K562 (cell line): ENCODE data around the gene DCUN1D1. TPM values are rescaled to one million over a fixed set of nuclear protein-coding genes. Genes with fewer than 3 reads are reported as not detected.
A peak's percentile ranks its signal among the peaks of the same experiment; 100 is the strongest.

Source experiments
- ETV1 ChIP-seq: fragments of 450-650 bp; conservative IDR thresholded peaks from 2 replicates; pipeline ENCODE4 v1.6.1; 2016; ENCODE audit warnings: missing genetic modification characterization, control low read depth, low read depth, missing compliant biosample characterization
- NR2C2 ChIP-seq, 2 experiments: fragments of 200-800 bp in 1 of 2; sonication (Bioruptor generic) in 1 of 2; sonication (generic) in 1 of 2; formaldehyde crosslinking in 1 of 2; IDR thresholded peaks; 2 replicates each; pipeline versions ENCODE4 v1.6.1 to v1.8.0; 2016 to 2022; ENCODE audit warnings: mild to moderate bottlenecking in 1 of 2, missing compliant biosample characterization in 1 of 2, missing genetic modification characterization in 1 of 2, missing genetic modification reagents in 1 of 2
- NR3C1 ChIP-seq: sonication (generic); formaldehyde crosslinking; IDR thresholded peaks from 2 replicates; pipeline ENCODE4 v1.8.1; 2022; ENCODE audit warnings: missing genetic modification reagents
- PHF20 ChIP-seq: fragments of 450-650 bp; IDR thresholded peaks from 2 replicates; pipeline ENCODE4 v1.6.1; 2018; ENCODE audit not compliant: partially characterized antibody
- POLR2AphosphoS2 ChIP-seq: IDR thresholded peaks from 2 replicates; pipeline ENCODE4 v1.6.1; 2012; ENCODE audit warnings: low read length, improper control_type of control experiment
- POLR2G ChIP-seq: fragments of 200-400 bp; formaldehyde crosslinking; IDR thresholded peaks from 2 replicates; pipeline ENCODE4 v1.6.1; 2017; ENCODE audit warnings: low read depth, mild to moderate bottlenecking, antibody characterized with exemption, low read length, moderate library complexity
- PRPF4 ChIP-seq: fragments of 200-400 bp; formaldehyde crosslinking; IDR thresholded peaks from one replicate; pipeline ENCODE4 v1.6.1; 2017; ENCODE audit warnings: low read length, low read depth, mild to moderate bottlenecking; ENCODE audit not compliant: insufficient read depth, poor library complexity, severe bottlenecking
- SP1 ChIP-seq: sonication (generic); formaldehyde crosslinking; IDR thresholded peaks from 2 replicates; pipeline ENCODE4 v1.8.1; 2022; ENCODE audit warnings: mild to moderate bottlenecking, missing genetic modification reagents
- ZNF316 ChIP-seq: fragments of 450-650 bp; IDR thresholded peaks from 2 replicates; pipeline ENCODE4 v1.6.1; 2016
- polyA plus RNA-seq, 8 experiments: library from polyadenylated mRNA; depleted of rRNA in 4 of 8; stranded (reverse) in 5 of 8; unstranded in 3 of 8; fragments of >200 nt; fragmentation: Nextera tagmentation in 2 of 8; fragmentation: Illumina TruSeq in 1 of 8; extraction: Ambion mirVana in 2 of 8; extraction: Trizol in 1 of 8; gene quantifications; 2 replicates each; pipeline versions ENCODE4 v1.2.1 to v1.2.3, GENCODE V29; 2011 to 2014; ENCODE audit warnings: inconsistent platforms in 1 of 8, missing spikeins in 1 of 8
- total RNA-seq, 7 experiments: library from RNA; depleted of rRNA in 6 of 7; stranded (reverse); fragments of >200 nt in 6 of 7; fragmentation: Illumina TruSeq in 2 of 7; extraction: Trizol in 2 of 7; gene quantifications; 2 replicates each; pipeline versions ENCODE4 v1.2.1 to v1.2.3, GENCODE V29; 2011 to 2021; ENCODE audit warnings: low replicate concordance in 1 of 7
- TF ChIP-seq, protein P1 (sequence below): fragments of 450-650 bp; formaldehyde crosslinking; IDR thresholded peaks from 2 replicates; pipeline ENCODE4 v1.4.0; 2022; ENCODE audit warnings: missing genetic modification characterization
- TF ChIP-seq, protein P2 (sequence below): fragments of 450-650 bp; IDR thresholded peaks from 2 replicates; pipeline ENCODE4 v1.6.1; 2016; ENCODE audit warnings: mild to moderate bottlenecking
- TF ChIP-seq, protein P3 (sequence below): IDR thresholded peaks from 2 replicates; pipeline ENCODE4 v1.6.1; 2011; ENCODE audit warnings: borderline replicate concordance, low read depth, mild to moderate bottlenecking, moderate library complexity, low read length; ENCODE audit not compliant: insufficient read depth, poor library complexity, severe bottlenecking
- TF ChIP-seq, protein P4 (sequence below): fragments of 450-650 bp; formaldehyde crosslinking; conservative IDR thresholded peaks from 2 replicates; pipeline ENCODE4 v1.4.0; 2022; ENCODE audit warnings: mild to moderate bottlenecking, missing genetic modification characterization
- TF ChIP-seq, protein P5 (sequence below), 2 experiments: IDR thresholded peaks in 1 of 2; conservative IDR thresholded peaks in 1 of 2; 2 replicates each; pipeline ENCODE4 v1.6.1; 2016; ENCODE audit warnings: low read depth in 2 of 2, mild to moderate bottlenecking in 1 of 2, missing compliant biosample characterization in 1 of 2, missing genetic modification characterization in 1 of 2, moderate library complexity in 1 of 2
- TF ChIP-seq, protein P6 (sequence below): fragments of 450-650 bp; conservative IDR thresholded peaks from 2 replicates; pipeline ENCODE4 v1.6.1; 2016; ENCODE audit warnings: missing genetic modification characterization, low read depth, mild to moderate bottlenecking, missing compliant biosample characterization, moderate library complexity

The DCUN1D1 gene
- total and polyA plus RNA-seq, 9 of the 15 experiments (the other 6 are each of a cell fraction or from before 2014, with no cell fraction given) = 11.4 to 46.8 (median 28.2) TPM

DNA sequence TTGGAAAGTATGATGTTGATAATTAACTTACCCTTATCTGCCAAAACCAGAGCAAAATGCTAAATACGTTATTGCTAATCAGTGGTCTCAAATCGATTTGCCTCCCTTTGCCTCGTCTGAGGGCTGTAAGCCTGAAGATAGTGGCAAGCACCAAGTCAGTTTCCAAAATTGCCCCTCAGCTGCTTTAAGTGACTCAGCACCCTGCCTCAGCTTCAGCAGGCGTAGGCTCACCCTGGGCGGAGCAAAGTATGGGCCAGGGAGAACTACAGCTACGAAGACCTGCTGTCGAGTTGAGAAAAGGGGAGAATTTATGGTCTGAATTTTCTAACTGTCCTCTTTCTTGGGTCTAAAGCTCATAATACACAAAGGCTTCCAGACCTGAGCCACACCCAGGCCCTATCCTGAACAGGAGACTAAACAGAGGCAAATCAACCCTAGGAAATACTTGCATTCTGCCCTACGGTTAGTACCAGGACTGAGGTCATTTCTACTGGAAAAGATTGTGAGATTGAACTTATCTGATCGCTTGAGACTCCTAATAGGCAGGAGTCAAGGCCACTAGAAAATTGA is 59.7 kb downstream of the DCUN1D1 start (continued):
- TF ChIP-seq, protein P1, sequence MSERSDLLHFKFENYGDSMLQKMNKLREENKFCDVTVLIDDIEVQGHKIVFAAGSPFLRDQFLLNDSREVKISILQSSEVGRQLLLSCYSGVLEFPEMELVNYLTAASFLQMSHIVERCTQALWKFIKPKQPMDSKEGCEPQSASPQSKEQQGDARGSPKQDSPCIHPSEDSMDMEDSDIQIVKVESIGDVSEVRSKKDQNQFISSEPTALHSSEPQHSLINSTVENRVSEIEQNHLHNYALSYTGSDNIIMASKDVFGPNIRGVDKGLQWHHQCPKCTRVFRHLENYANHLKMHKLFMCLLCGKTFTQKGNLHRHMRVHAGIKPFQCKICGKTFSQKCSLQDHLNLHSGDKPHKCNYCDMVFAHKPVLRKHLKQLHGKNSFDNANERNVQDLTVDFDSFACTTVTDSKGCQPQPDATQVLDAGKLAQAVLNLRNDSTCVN (CRISPR knock-in tag) = no peak
- no peak for TF ChIP-seq NR3C1
- no peak for TF ChIP-seq PHF20
- TF ChIP-seq, protein P2, sequence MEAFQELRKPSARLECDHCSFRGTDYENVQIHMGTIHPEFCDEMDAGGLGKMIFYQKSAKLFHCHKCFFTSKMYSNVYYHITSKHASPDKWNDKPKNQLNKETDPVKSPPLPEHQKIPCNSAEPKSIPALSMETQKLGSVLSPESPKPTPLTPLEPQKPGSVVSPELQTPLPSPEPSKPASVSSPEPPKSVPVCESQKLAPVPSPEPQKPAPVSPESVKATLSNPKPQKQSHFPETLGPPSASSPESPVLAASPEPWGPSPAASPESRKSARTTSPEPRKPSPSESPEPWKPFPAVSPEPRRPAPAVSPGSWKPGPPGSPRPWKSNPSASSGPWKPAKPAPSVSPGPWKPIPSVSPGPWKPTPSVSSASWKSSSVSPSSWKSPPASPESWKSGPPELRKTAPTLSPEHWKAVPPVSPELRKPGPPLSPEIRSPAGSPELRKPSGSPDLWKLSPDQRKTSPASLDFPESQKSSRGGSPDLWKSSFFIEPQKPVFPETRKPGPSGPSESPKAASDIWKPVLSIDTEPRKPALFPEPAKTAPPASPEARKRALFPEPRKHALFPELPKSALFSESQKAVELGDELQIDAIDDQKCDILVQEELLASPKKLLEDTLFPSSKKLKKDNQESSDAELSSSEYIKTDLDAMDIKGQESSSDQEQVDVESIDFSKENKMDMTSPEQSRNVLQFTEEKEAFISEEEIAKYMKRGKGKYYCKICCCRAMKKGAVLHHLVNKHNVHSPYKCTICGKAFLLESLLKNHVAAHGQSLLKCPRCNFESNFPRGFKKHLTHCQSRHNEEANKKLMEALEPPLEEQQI = peak; percentile 69; the same call in 1 of the 2 replicates
- TF ChIP-seq, protein P3, sequence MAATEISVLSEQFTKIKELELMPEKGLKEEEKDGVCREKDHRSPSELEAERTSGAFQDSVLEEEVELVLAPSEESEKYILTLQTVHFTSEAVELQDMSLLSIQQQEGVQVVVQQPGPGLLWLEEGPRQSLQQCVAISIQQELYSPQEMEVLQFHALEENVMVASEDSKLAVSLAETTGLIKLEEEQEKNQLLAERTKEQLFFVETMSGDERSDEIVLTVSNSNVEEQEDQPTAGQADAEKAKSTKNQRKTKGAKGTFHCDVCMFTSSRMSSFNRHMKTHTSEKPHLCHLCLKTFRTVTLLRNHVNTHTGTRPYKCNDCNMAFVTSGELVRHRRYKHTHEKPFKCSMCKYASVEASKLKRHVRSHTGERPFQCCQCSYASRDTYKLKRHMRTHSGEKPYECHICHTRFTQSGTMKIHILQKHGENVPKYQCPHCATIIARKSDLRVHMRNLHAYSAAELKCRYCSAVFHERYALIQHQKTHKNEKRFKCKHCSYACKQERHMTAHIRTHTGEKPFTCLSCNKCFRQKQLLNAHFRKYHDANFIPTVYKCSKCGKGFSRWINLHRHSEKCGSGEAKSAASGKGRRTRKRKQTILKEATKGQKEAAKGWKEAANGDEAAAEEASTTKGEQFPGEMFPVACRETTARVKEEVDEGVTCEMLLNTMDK = no peak
- no peak for TF ChIP-seq NR2C2 (CRISPR knock-in tag; IDR thresholded peaks at IDR 0.05)
- peak; percentile 77 for TF ChIP-seq NR2C2 (tag; IDR thresholded peaks at IDR 0.05)
- TF ChIP-seq POLR2G = no peak
- TF ChIP-seq ETV1 (tag) = no peak
- TF ChIP-seq, protein P4, sequence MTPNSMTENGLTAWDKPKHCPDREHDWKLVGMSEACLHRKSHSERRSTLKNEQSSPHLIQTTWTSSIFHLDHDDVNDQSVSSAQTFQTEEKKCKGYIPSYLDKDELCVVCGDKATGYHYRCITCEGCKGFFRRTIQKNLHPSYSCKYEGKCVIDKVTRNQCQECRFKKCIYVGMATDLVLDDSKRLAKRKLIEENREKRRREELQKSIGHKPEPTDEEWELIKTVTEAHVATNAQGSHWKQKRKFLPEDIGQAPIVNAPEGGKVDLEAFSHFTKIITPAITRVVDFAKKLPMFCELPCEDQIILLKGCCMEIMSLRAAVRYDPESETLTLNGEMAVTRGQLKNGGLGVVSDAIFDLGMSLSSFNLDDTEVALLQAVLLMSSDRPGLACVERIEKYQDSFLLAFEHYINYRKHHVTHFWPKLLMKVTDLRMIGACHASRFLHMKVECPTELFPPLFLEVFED (CRISPR knock-in tag) = no peak
- peak; percentile 65 for TF ChIP-seq SP1 (CRISPR knock-in tag)
- TF ChIP-seq, protein P5, sequence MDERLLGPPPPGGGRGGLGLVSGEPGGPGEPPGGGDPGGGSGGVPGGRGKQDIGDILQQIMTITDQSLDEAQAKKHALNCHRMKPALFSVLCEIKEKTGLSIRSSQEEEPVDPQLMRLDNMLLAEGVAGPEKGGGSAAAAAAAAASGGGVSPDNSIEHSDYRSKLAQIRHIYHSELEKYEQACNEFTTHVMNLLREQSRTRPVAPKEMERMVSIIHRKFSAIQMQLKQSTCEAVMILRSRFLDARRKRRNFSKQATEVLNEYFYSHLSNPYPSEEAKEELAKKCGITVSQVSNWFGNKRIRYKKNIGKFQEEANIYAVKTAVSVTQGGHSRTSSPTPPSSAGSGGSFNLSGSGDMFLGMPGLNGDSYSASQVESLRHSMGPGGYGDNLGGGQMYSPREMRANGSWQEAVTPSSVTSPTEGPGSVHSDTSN (CRISPR knock-in tag; IDR thresholded peaks at IDR 0.05; ENCODE audit: low read depth) = no peak
- TF ChIP-seq, protein P5 (tag; conservative IDR thresholded peaks at IDR 0.05; ENCODE audit: low read depth) = peak; percentile 90
- TF ChIP-seq, protein P6, sequence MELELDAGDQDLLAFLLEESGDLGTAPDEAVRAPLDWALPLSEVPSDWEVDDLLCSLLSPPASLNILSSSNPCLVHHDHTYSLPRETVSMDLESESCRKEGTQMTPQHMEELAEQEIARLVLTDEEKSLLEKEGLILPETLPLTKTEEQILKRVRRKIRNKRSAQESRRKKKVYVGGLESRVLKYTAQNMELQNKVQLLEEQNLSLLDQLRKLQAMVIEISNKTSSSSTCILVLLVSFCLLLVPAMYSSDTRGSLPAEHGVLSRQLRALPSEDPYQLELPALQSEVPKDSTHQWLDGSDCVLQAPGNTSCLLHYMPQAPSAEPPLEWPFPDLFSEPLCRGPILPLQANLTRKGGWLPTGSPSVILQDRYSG = 0 out of 2 replicates have a peak, but pooled peaks have one; percentile 35
- TF ChIP-seq POLR2AphosphoS2 = no peak
- TF ChIP-seq ZNF316 = peak; percentile 96
- no peak for TF ChIP-seq PRPF4
